ENCODE data around the gene CNNM2.

CNNM2 gene

DNA sequence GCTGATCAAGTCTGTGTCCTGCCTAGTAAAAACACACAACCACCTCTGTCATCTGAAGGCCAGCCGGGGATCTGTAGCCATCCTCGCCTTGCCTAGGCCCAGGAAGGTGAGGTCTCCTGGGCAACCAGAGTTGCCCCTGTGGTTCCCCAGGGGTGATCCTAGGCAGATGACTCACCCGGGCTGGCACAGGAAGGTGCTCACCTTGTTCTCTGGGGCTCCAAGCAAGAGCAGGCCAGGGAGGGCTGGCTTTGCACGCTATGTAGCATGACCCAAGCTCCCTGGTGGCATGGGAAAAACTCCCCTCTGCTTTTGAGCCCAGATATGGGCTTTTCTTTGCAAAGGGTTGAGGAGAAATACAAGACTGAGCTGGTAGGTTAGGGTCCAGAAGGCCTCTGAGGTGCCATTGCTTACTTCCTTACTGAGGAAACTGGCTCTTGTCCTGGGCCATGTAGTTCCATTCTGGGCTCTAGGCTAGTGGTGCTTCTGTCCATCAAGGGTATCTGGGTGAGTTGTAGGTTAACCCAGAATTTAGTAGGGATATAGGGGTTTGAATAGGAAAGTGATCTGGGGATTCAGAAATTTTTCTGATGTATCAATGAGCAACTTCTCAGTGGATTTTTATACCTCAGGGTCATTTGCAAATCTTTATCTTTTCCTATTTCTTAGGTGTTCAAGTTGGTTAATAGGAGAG, 162.9 kb downstream of the CNNM2 start:
- H3K4me1 ChIP-seq (ENCODE audit: insufficient read depth, insufficient read length) = no peaks in the 10 kb centered on the region
- no peak overlapping the region for H3K4me3 ChIP-seq (ENCODE audit: insufficient read length, low read depth)
- TF ChIP-seq ZNF274 (IDR thresholded peaks at IDR 0.05; ENCODE audit: low read depth, low read length) = no peak
- TF ChIP-seq SUZ12 (IDR thresholded peaks at IDR 0.05; ENCODE audit: extremely low read depth, insufficient read depth, insufficient read length) = no peak
- no peaks in the 10 kb centered on the region for H3K27me3 ChIP-seq (ENCODE audit: insufficient read depth, insufficient read length)
- no peak overlapping the region for H3K9ac ChIP-seq (ENCODE audit: insufficient read length, low read depth)
- no peaks in the 10 kb centered on the region for H3K9me3 ChIP-seq (ENCODE audit: insufficient read depth, low read length)
- peaks cover 53% of the 10 kb centered on the region for H3K36me3 ChIP-seq (ENCODE audit: insufficient read depth, insufficient read length, low read length)
- DNase-seq (ENCODE audit: low read depth, low spot score) = no peak

GRCh38 chr10:103082683-103083082, 164.6 kb downstream of the CNNM2 start:
- Histone ChIP-seq H3K9me3 (ENCODE audit: insufficient read depth, low read length) (no peaks in the 10 kb centered on the region), H3K27me3 (ENCODE audit: insufficient read depth, insufficient read length) (no peaks in the 10 kb centered on the region), H3K36me3 (ENCODE audit: insufficient read depth, insufficient read length, low read length) (peaks cover 54% of the 10 kb centered on the region), H3K9ac (ENCODE audit: insufficient read length, low read depth) (no peak overlapping the region), H3K4me1 (ENCODE audit: insufficient read depth, insufficient read length) (no peaks in the 10 kb centered on the region), H3K4me3 (ENCODE audit: insufficient read length, low read depth) (no peak overlapping the region)
- DNase-seq (ENCODE audit: low read depth, low spot score) = no peak
- no peak for TF ChIP-seq YY1 (IDR thresholded peaks at IDR 0.05; ENCODE audit: insufficient read depth, insufficient read length)
- no peak for TF ChIP-seq SUZ12 (IDR thresholded peaks at IDR 0.05; ENCODE audit: extremely low read depth, insufficient read depth, insufficient read length)
- no peak for TF ChIP-seq ZNF274 (IDR thresholded peaks at IDR 0.05; ENCODE audit: low read depth, low read length)

DNA sequence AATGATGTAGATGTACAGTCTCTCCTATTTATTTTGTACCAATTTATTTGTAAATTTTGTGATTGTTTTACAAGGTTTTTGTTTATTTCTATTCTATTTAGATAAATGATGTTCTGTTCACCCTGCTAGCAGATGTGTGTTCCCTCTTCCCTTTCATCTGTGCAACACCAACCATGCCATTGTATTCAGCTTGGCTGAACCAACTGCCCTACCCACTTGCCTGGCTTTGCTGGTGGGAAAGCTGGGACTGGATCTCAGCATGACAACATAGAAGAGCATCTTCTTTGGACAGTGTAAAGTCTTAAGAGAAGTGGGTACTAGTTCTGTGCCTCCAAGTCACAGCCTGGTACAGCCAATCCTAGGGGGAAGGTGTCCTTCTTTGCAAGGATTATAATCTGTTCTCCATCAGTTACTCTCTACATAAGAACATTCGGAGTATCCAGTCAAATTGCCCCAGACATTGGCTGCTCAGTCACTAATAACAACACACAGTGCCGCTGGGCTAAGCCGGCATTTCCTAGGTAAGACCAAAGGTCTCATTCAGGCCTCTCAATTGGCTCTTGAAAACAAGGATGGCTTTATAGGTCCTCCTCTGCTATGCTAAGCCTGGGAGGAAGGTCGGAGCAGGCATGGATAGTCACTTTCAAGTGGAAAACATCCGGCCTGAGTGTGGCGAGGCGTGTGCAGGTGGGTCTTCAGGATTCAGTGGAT, 165.3 kb downstream of the CNNM2 start:
- DNase-seq (ENCODE audit: low read depth, low spot score) = no peak
- Histone ChIP-seq H3K9ac (ENCODE audit: insufficient read length, low read depth) (no peak overlapping the region), H3K36me3 (ENCODE audit: insufficient read depth, insufficient read length, low read length) (peaks cover 59% of the 10 kb centered on the region), H3K9me3 (ENCODE audit: insufficient read depth, low read length) (no peaks in the 10 kb centered on the region), H3K27me3 (ENCODE audit: insufficient read depth, insufficient read length) (no peaks in the 10 kb centered on the region), H3K4me1 (ENCODE audit: insufficient read depth, insufficient read length) (no peaks in the 10 kb centered on the region), H3K4me3 (ENCODE audit: insufficient read length, low read depth) (no peak overlapping the region)
- TF ChIP-seq ZNF274 (IDR thresholded peaks at IDR 0.05; ENCODE audit: low read depth, low read length) = no peak
- no peak for TF ChIP-seq SUZ12 (IDR thresholded peaks at IDR 0.05; ENCODE audit: extremely low read depth, insufficient read depth, insufficient read length)
- no peak for TF ChIP-seq YY1 (IDR thresholded peaks at IDR 0.05; ENCODE audit: insufficient read depth, insufficient read length)

DNA sequence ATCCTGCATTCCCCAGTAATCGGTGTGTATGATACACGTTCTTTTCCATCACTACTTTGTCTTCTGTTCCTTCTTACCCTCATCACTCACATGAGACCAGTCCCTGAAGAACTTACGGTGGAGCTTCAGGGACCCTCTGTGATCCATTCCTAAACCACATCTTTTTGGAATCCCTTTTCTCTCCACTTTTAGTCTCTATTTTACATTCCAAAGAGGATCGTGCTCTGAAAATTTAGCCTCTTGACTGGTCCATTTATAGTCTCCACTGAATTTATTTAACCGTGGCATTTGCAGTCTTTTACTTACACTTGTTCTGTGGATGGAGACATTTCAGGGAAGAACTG, 165.9 kb downstream of the CNNM2 start:
- no peak for TF ChIP-seq SUZ12 (IDR thresholded peaks at IDR 0.05; ENCODE audit: extremely low read depth, insufficient read depth, insufficient read length)
- TF ChIP-seq ZNF274 (IDR thresholded peaks at IDR 0.05; ENCODE audit: low read depth, low read length) = no peak
- no peak for TF ChIP-seq YY1 (IDR thresholded peaks at IDR 0.05; ENCODE audit: insufficient read depth, insufficient read length)
- no peak for DNase-seq (ENCODE audit: low read depth, low spot score)
- peaks cover 59% of the 10 kb centered on the region for H3K36me3 ChIP-seq (ENCODE audit: insufficient read depth, insufficient read length, low read length)

GRCh38 chr10:103086261-103086660, 168.2 kb downstream of the CNNM2 start:
- TF ChIP-seq ZNF274 (IDR thresholded peaks at IDR 0.05; ENCODE audit: low read depth, low read length) (no peak), YY1 (IDR thresholded peaks at IDR 0.05; ENCODE audit: insufficient read depth, insufficient read length) (no peak), SUZ12 (IDR thresholded peaks at IDR 0.05; ENCODE audit: extremely low read depth, insufficient read depth, insufficient read length) (no peak)
- no peak overlapping the region for H3K9ac ChIP-seq (ENCODE audit: insufficient read length, low read depth)
- no peaks in the 10 kb centered on the region for H3K27me3 ChIP-seq (ENCODE audit: insufficient read depth, insufficient read length)
- H3K4me3 ChIP-seq (ENCODE audit: insufficient read length, low read depth) = no peak overlapping the region
- H3K9me3 ChIP-seq (ENCODE audit: insufficient read depth, low read length) = no peaks in the 10 kb centered on the region
- peaks cover 82% of the 10 kb centered on the region for H3K36me3 ChIP-seq (ENCODE audit: insufficient read depth, insufficient read length, low read length)
- H3K4me1 ChIP-seq (ENCODE audit: insufficient read depth, insufficient read length) = no peaks in the 10 kb centered on the region
- no peak for DNase-seq (ENCODE audit: low read depth, low spot score)

More for the DNA sequence above, 165.9 kb downstream of the CNNM2 start:
- no peaks in the 10 kb centered on the region for H3K27me3 ChIP-seq (ENCODE audit: insufficient read depth, insufficient read length)
- H3K9me3 ChIP-seq (ENCODE audit: insufficient read depth, low read length) = no peaks in the 10 kb centered on the region
- H3K9ac ChIP-seq (ENCODE audit: insufficient read length, low read depth) = no peak overlapping the region
- no peaks in the 10 kb centered on the region for H3K4me1 ChIP-seq (ENCODE audit: insufficient read depth, insufficient read length)
- no peak overlapping the region for H3K4me3 ChIP-seq (ENCODE audit: insufficient read length, low read depth)

GRCh38 chr10:103086799-103087198, 168.7 kb downstream of the CNNM2 start:
- Histone ChIP-seq H3K4me1 (ENCODE audit: insufficient read depth, insufficient read length) (no peaks in the 10 kb centered on the region), H3K4me3 (ENCODE audit: insufficient read length, low read depth) (no peak overlapping the region), H3K9me3 (ENCODE audit: insufficient read depth, low read length) (no peaks in the 10 kb centered on the region), H3K36me3 (ENCODE audit: insufficient read depth, insufficient read length, low read length) (peaks cover 87% of the 10 kb centered on the region), H3K27me3 (ENCODE audit: insufficient read depth, insufficient read length) (no peaks in the 10 kb centered on the region), H3K9ac (ENCODE audit: insufficient read length, low read depth) (no peak overlapping the region)
- TF ChIP-seq YY1 (IDR thresholded peaks at IDR 0.05; ENCODE audit: insufficient read depth, insufficient read length) (no peak), ZNF274 (IDR thresholded peaks at IDR 0.05; ENCODE audit: low read depth, low read length) (no peak), SUZ12 (IDR thresholded peaks at IDR 0.05; ENCODE audit: extremely low read depth, insufficient read depth, insufficient read length) (no peak)
- no peak for DNase-seq (ENCODE audit: low read depth, low spot score)

GRCh38 chr10:103089493-103089892, 171.4 kb downstream of the CNNM2 start:
- no peak for TF ChIP-seq SUZ12 (IDR thresholded peaks at IDR 0.05; ENCODE audit: extremely low read depth, insufficient read depth, insufficient read length)
- no peak for TF ChIP-seq YY1 (IDR thresholded peaks at IDR 0.05; ENCODE audit: insufficient read depth, insufficient read length)
- TF ChIP-seq ZNF274 (IDR thresholded peaks at IDR 0.05; ENCODE audit: low read depth, low read length) = no peak
- peaks cover 83% of the 10 kb centered on the region for H3K36me3 ChIP-seq (ENCODE audit: insufficient read depth, insufficient read length, low read length)
- H3K9ac ChIP-seq (ENCODE audit: insufficient read length, low read depth) = no peak overlapping the region

More at GRCh38 chr10:103089493-103089892, 171.4 kb downstream of the CNNM2 start:
- Histone ChIP-seq H3K27me3 (ENCODE audit: insufficient read depth, insufficient read length) (no peaks in the 10 kb centered on the region), H3K4me1 (ENCODE audit: insufficient read depth, insufficient read length) (no peaks in the 10 kb centered on the region), H3K9me3 (ENCODE audit: insufficient read depth, low read length) (no peaks in the 10 kb centered on the region), H3K4me3 (ENCODE audit: insufficient read length, low read depth) (no peak overlapping the region)
- DNase-seq (ENCODE audit: low read depth, low spot score) = no peak
